Hypothalamus (tissue), 51 donors: ENCODE measurements around the gene TOB2.
A peak's percentile ranks its signal among the peaks of the same experiment; 100 is the strongest.
"Not testable (repeated sequence)": the region's sequence is repeated elsewhere in the genome, so short reads cannot be mapped to it uniquely, and the experiment has no call there.

Experiments
- DNase-seq, 51 donors: peaks; one replicate each; lab custom pipeline; 2025; lab: John Stamatoyannopoulos, UW

Gene TOB2

GRCh38 chr22:41431656-41432055, 14.9 kb downstream of the TOB2 start:
- no peak for DNase-seq

- DNase-seq, result no peak
Measured at GRCh38 chr22:41429951-41430332, 16.7 kb downstream of the TOB2 start.

- DNase-seq, result peak in 17 of 51 donors; percentile 16 to 68 (median 41)
Measured at GRCh38 chr22:41429232-41429950, 17.2 kb downstream of the TOB2 start.

GRCh38 chr22:41425660-41426365, 20.8 kb downstream of the TOB2 start:
- no peak for DNase-seq

- no peak for DNase-seq
Measured at GRCh38 chr22:41418717-41419116, 27.9 kb downstream of the TOB2 start.

- DNase-seq, result peak; percentile 48 to 99 (median 95)
Measured at GRCh38 chr22:41417622-41418390, 28.8 kb downstream of the TOB2 start.

- DNase-seq, result no peak
Measured at GRCh38 chr22:41415554-41415953, 31.0 kb downstream of the TOB2 start.

GRCh38 chr22:41411021-41411851, 35.4 kb downstream of the TOB2 start:
- peak in 25 of 51 donors; percentile 15 to 89 (median 40) for DNase-seq

- DNase-seq, result peak in 16 of 51 donors; percentile 11 to 71 (median 25)
Measured at GRCh38 chr22:41410311-41410751, 36.3 kb downstream of the TOB2 start.

GRCh38 chr22:41408665-41409064, 37.9 kb downstream of the TOB2 start:
- no peak for DNase-seq

GRCh38 chr22:41407433-41407832, 39.2 kb downstream of the TOB2 start:
- DNase-seq, result no peak

- no peak for DNase-seq
Measured at GRCh38 chr22:41406410-41406809, 40.2 kb downstream of the TOB2 start.

GRCh38 chr22:41405588-41405987, 41.0 kb downstream of the TOB2 start:
- DNase-seq, result no peak

- DNase-seq, result peak; percentile 60 to 99 (median 97)
Measured at GRCh38 chr22:41403532-41404318, 42.9 kb downstream of the TOB2 start.

GRCh38 chr22:41402851-41403250, 43.8 kb downstream of the TOB2 start:
- DNase-seq, result not testable (repeated sequence)

- peak in 50 of 51 donors; percentile 32 to 93 (median 78) for DNase-seq
Measured at GRCh38 chr22:41401781-41402648, 44.6 kb downstream of the TOB2 start.

GRCh38 chr22:41398921-41399320, 47.7 kb downstream of the TOB2 start:
- DNase-seq, result no peak

GRCh38 chr22:41397143-41397811, 49.3 kb downstream of the TOB2 start:
- DNase-seq, result no peak
